HepG2 (cell line): Measurements from ENCODE around the gene KMT5C. TPM values are rescaled to one million over a fixed set of nuclear protein-coding genes. Genes with fewer than 3 reads are reported as not detected.

Experiments used
- BRCA1 ChIP-seq: sonication (generic); formaldehyde crosslinking; IDR thresholded peaks from 2 replicates; pipeline ENCODE4 v1.4.0; 2020; ENCODE audit warnings: missing genetic modification reagents
- FOXK2 ChIP-seq: fragments of 450-650 bp; IDR thresholded peaks from 2 replicates; pipeline ENCODE4 v1.6.1; 2016
- GFI1 ChIP-seq: sonication (generic); formaldehyde crosslinking; IDR thresholded peaks from 2 replicates; pipeline ENCODE4 v1.5.0; 2020; ENCODE audit warnings: missing genetic modification reagents, mild to moderate bottlenecking, borderline replicate concordance
- HNF4A ChIP-seq: sonication (generic); formaldehyde crosslinking; IDR thresholded peaks from 2 replicates; pipeline ENCODE4 v1.4.0; 2020; ENCODE audit warnings: missing genetic modification reagents
- NRL ChIP-seq: sonication (generic); formaldehyde crosslinking; IDR thresholded peaks from 2 replicates; pipeline ENCODE4 v1.5.0; 2020; ENCODE audit warnings: missing genetic modification reagents, mild to moderate bottlenecking, moderate library complexity, borderline replicate concordance
- PAX8 ChIP-seq: sonication (generic); formaldehyde crosslinking; IDR thresholded peaks from 2 replicates; pipeline ENCODE4 v1.8.0; 2022; ENCODE audit warnings: mild to moderate bottlenecking, missing genetic modification reagents, borderline replicate concordance
- RXRB ChIP-seq: IDR thresholded peaks from 2 replicates; pipeline ENCODE4 v1.6.1; 2016; ENCODE audit warnings: borderline replicate concordance, missing genetic modification reagents, missing compliant biosample characterization
- SALL2 ChIP-seq: sonication (generic); formaldehyde crosslinking; IDR thresholded peaks from 2 replicates; pipeline ENCODE4 v1.8.1; 2023; ENCODE audit warnings: mild to moderate bottlenecking, missing genetic modification reagents, inconsistent platforms
- SNRNP70 ChIP-seq: fragments of 200-400 bp; formaldehyde crosslinking; IDR thresholded peaks from 2 replicates; pipeline ENCODE4 v1.6.1; 2017; ENCODE audit warnings: mild to moderate bottlenecking, low read depth, low read length, moderate library complexity
- SRSF1 ChIP-seq: fragments of 200-400 bp; formaldehyde crosslinking; optimal IDR thresholded peaks from 2 replicates; pipeline ENCODE3; 2017; ENCODE audit warnings: mild to moderate bottlenecking, low read depth, low read length, moderate library complexity
- YEATS4 ChIP-seq: sonication (generic); formaldehyde crosslinking; IDR thresholded peaks from 2 replicates; pipeline ENCODE4 v1.4.0; 2020; ENCODE audit warnings: missing genetic modification reagents, borderline replicate concordance
- ZNF224 ChIP-seq: sonication (generic); formaldehyde crosslinking; IDR thresholded peaks from 2 replicates; pipeline ENCODE4 v1.5.0; 2020; ENCODE audit warnings: mild to moderate bottlenecking, missing genetic modification reagents
- ZNF329 ChIP-seq: sonication (generic); formaldehyde crosslinking; IDR thresholded peaks from 2 replicates; pipeline ENCODE4 v1.9.0; 2021; ENCODE audit warnings: low read depth, mild to moderate bottlenecking, missing genetic modification reagents
- ZNF382 ChIP-seq: sonication (generic); formaldehyde crosslinking; IDR thresholded peaks from 2 replicates; pipeline ENCODE4 v1.5.0; 2020; ENCODE audit warnings: missing genetic modification reagents, mild to moderate bottlenecking, borderline replicate concordance
- ZSCAN12 ChIP-seq: sonication (generic); formaldehyde crosslinking; IDR thresholded peaks from 2 replicates; pipeline ENCODE4 v1.9.0; 2021; ENCODE audit warnings: mild to moderate bottlenecking, missing genetic modification reagents
- polyA plus RNA-seq, 8 experiments: library from polyadenylated mRNA; depleted of rRNA in 3 of 8; stranded (reverse) in 7 of 8; unstranded in 1 of 8; fragments of >200 nt; fragmentation: Illumina TruSeq in 4 of 8; extraction: Trizol in 4 of 8; gene quantifications; 2 replicates each; pipeline versions ENCODE4 v1.2.1 to v1.2.3, GENCODE V29; 2011 to 2016; ENCODE audit warnings: low read depth in 4 of 8, missing spikeins in 1 of 8, mixed read lengths in 1 of 8; ENCODE audit not compliant: insufficient read depth in 1 of 8
- total RNA-seq, 5 experiments: library from RNA; depleted of rRNA; stranded (reverse); fragments of >200 nt; fragmentation: Illumina TruSeq; extraction: Trizol; gene quantifications; 2 replicates each; pipeline ENCODE4 v1.2.3, GENCODE V29; 2016; ENCODE audit warnings: low read depth in 1 of 5
- TF ChIP-seq, protein P1 (sequence below): sonication (generic); formaldehyde crosslinking; IDR thresholded peaks from 2 replicates; pipeline ENCODE4 v1.4.0; 2020; ENCODE audit warnings: mild to moderate bottlenecking, missing genetic modification reagents
- TF ChIP-seq, protein P2 (sequence below): sonication (generic); formaldehyde crosslinking; IDR thresholded peaks from one replicate; pipeline ENCODE4 v1.5.1; 2020; ENCODE audit warnings: mild to moderate bottlenecking, missing genetic modification reagents; ENCODE audit errors: not compliant biosample characterization
- TF ChIP-seq, protein P3 (sequence below): sonication (generic); formaldehyde crosslinking; IDR thresholded peaks from 2 replicates; pipeline ENCODE4 v1.4.0; 2020; ENCODE audit warnings: missing genetic modification reagents

The KMT5C gene
- total and polyA plus RNA-seq, 2 of the 13 experiments (the other 11 are each of a cell fraction or from before 2014, with no cell fraction given): 5.5 to 9.0 TPM

DNA sequence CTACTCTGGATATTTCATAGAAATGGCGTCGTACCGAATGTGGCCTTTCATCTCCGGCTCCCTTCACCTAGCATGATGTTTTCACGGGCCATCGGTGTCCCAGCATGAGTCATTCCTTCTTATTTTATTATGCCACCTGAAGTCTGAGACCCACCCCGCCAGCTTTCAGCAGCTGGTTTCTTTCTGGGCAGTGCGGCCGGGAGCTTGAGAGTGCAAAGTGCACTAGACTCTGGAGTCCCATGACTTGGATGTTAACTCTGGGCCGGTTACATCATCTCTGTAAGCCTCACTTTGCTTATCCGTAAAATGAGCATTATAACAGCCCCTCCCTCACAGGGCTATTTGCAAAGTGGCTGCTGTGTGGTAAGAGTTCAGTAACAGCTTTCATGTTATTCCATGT, 5.8 kb upstream of the KMT5C start (continued):
- TF ChIP-seq SNRNP70 (no peak), GFI1 (CRISPR knock-in tag) (peak; percentile 65; the same call in 1 of the 2 replicates), NRL (CRISPR knock-in tag) (no peak), BRCA1 (CRISPR knock-in tag) (peak; percentile 78; the same call in 1 of the 2 replicates), SRSF1 (no peak), HNF4A (CRISPR knock-in tag) (peak; percentile 95), ZNF224 (CRISPR knock-in tag) (peak; percentile 97), PAX8 (CRISPR knock-in tag) (no peak), ZNF382 (CRISPR knock-in tag) (no peak), ZSCAN12 (CRISPR knock-in tag) (no peak), ZNF329 (CRISPR knock-in tag) (no peak), SALL2 (CRISPR knock-in tag) (0 out of 2 replicates have a peak, but pooled peaks have one; percentile 17), YEATS4 (CRISPR knock-in tag) (peak; percentile 86; the same call in 1 of the 2 replicates), FOXK2 (no peak), RXRB (CRISPR knock-in tag) (peak; percentile 80)
- TF ChIP-seq, protein P1, sequence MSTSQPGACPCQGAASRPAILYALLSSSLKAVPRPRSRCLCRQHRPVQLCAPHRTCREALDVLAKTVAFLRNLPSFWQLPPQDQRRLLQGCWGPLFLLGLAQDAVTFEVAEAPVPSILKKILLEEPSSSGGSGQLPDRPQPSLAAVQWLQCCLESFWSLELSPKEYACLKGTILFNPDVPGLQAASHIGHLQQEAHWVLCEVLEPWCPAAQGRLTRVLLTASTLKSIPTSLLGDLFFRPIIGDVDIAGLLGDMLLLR: no peak
- TF ChIP-seq, protein P2, sequence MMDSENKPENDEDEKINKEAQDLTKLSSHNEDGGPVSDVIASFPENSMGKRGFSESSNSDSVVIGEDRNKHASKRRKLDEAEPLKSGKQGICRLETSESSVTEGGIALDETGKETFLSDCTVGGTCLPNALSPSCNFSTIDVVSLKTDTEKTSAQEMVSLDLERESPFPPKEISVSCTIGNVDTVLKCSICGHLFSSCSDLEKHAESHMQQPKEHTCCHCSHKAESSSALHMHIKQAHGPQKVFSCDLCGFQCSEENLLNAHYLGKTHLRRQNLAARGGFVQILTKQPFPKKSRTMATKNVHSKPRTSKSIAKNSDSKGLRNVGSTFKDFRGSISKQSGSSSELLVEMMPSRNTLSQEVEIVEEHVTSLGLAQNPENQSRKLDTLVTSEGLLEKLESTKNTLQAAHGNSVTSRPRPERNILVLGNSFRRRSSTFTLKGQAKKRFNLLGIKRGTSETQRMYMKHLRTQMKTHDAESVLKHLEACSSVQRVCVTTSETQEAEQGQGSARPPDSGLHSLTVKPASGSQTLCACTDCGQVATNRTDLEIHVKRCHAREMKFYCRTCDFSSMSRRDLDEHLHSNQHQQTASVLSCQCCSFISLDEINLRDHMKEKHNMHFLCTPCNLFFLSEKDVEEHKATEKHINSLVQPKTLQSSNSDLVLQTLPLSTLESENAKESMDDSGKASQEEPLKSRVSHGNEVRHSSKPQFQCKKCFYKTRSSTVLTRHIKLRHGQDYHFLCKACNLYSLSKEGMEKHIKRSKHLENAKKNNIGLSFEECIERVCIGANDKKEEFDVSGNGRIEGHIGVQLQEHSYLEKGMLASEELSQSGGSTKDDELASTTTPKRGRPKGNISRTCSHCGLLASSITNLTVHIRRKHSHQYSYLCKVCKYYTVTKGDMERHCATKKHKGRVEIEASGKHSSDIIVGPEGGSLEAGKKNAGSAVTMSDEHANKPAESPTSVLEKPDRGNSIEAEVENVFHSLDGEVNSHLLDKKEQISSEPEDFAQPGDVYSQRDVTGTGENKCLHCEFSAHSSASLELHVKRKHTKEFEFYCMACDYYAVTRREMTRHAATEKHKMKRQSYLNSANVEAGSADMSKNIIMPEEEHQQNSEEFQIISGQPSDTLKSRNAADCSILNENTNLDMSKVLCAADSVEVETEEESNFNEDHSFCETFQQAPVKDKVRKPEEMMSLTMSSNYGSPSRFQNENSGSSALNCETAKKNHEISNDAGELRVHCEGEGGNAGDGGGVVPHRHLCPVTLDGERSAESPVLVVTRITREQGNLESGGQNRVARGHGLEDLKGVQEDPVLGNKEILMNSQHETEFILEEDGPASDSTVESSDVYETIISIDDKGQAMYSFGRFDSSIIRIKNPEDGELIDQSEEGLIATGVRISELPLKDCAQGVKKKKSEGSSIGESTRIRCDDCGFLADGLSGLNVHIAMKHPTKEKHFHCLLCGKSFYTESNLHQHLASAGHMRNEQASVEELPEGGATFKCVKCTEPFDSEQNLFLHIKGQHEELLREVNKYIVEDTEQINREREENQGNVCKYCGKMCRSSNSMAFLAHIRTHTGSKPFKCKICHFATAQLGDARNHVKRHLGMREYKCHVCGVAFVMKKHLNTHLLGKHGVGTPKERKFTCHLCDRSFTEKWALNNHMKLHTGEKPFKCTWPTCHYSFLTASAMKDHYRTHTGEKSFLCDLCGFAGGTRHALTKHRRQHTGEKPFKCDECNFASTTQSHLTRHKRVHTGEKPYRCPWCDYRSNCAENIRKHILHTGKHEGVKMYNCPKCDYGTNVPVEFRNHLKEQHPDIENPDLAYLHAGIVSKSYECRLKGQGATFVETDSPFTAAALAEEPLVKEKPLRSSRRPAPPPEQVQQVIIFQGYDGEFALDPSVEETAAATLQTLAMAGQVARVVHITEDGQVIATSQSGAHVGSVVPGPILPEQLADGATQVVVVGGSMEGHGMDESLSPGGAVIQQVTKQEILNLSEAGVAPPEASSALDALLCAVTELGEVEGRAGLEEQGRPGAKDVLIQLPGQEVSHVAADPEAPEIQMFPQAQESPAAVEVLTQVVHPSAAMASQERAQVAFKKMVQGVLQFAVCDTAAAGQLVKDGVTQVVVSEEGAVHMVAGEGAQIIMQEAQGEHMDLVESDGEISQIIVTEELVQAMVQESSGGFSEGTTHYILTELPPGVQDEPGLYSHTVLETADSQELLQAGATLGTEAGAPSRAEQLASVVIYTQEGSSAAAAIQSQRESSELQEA (CRISPR knock-in tag): no peak
- TF ChIP-seq, protein P3, sequence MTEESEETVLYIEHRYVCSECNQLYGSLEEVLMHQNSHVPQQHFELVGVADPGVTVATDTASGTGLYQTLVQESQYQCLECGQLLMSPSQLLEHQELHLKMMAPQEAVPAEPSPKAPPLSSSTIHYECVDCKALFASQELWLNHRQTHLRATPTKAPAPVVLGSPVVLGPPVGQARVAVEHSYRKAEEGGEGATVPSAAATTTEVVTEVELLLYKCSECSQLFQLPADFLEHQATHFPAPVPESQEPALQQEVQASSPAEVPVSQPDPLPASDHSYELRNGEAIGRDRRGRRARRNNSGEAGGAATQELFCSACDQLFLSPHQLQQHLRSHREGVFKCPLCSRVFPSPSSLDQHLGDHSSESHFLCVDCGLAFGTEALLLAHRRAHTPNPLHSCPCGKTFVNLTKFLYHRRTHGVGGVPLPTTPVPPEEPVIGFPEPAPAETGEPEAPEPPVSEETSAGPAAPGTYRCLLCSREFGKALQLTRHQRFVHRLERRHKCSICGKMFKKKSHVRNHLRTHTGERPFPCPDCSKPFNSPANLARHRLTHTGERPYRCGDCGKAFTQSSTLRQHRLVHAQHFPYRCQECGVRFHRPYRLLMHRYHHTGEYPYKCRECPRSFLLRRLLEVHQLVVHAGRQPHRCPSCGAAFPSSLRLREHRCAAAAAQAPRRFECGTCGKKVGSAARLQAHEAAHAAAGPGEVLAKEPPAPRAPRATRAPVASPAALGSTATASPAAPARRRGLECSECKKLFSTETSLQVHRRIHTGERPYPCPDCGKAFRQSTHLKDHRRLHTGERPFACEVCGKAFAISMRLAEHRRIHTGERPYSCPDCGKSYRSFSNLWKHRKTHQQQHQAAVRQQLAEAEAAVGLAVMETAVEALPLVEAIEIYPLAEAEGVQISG (CRISPR knock-in tag): peak; percentile 47; the same call in 1 of the 2 replicates
